ENCODE results near the gene STEAP1. TPM values are rescaled to one million over a fixed set of nuclear protein-coding genes. Genes with fewer than 3 reads are reported as not detected.
A peak's percentile ranks its signal among the peaks of the same experiment; 100 is the strongest.

STEAP1 gene
- total and polyA plus RNA-seq, 2 experiments from 2014 or later = not detected

DNA sequence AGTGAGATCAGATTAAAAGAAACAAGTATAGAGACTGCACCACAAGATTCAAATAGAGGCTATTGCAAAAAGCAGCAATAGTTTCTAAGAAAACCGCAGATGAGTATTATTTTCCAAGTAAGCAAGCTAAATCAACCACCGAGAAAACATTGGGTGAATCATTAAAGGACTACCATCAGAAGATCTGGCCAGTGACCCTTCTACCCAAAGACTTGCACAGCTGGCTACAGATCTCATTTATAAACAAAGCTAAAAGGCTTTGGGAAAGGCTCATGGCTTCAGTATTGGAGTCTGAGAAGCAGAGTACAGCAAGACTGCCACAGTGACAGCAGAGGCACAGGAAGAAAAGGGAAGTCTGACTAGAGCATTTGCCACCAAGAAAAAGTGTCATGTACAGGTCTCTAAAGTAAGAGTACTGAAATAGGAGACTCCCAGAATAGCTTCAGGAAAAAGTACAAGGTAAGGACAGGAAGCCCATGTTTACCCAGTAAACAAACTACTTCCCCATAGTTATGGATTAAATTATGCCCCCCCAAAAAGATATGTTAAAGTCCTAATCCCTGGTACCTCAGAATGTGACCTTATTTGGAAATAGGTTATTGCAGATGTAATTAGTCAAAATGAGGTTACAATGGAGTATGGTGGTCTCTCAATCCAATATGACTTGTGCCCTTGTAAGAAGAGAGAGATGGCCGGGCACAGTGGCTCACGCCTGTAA lies 19.0 kb downstream of the STEAP1 start:
- no peak for DNase-seq (ENCODE audit: low read depth in 1 of 2, low spot score in 1 of 2)
- Histone ChIP-seq H3K9me3 (ENCODE audit: low read depth) (no peaks in the 10 kb centered on the region), H3K27ac (no peak overlapping the region), H3K4me1 (ENCODE audit: low read depth) (no peaks in the 10 kb centered on the region), H3K27me3 (no peaks in the 10 kb centered on the region), H3K4me3 (no peak overlapping the region), H3K36me3 (no peaks in the 10 kb centered on the region)
- TF ChIP-seq, protein P1, sequence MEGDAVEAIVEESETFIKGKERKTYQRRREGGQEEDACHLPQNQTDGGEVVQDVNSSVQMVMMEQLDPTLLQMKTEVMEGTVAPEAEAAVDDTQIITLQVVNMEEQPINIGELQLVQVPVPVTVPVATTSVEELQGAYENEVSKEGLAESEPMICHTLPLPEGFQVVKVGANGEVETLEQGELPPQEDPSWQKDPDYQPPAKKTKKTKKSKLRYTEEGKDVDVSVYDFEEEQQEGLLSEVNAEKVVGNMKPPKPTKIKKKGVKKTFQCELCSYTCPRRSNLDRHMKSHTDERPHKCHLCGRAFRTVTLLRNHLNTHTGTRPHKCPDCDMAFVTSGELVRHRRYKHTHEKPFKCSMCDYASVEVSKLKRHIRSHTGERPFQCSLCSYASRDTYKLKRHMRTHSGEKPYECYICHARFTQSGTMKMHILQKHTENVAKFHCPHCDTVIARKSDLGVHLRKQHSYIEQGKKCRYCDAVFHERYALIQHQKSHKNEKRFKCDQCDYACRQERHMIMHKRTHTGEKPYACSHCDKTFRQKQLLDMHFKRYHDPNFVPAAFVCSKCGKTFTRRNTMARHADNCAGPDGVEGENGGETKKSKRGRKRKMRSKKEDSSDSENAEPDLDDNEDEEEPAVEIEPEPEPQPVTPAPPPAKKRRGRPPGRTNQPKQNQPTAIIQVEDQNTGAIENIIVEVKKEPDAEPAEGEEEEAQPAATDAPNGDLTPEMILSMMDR (IDR thresholded peaks at IDR 0.05; ENCODE audit: low read depth, low read length) = no peak

- TF ChIP-seq, protein P1 (IDR thresholded peaks at IDR 0.05; ENCODE audit: low read depth, low read length) = no peak
- Histone ChIP-seq H3K9me3 (ENCODE audit: low read depth) (no peaks in the 10 kb centered on the region), H3K4me1 (ENCODE audit: low read depth) (no peaks in the 10 kb centered on the region), H3K4me3 (no peak overlapping the region), H3K36me3 (no peaks in the 10 kb centered on the region), H3K27ac (no peak overlapping the region), H3K27me3 (no peaks in the 10 kb centered on the region)
- DNase-seq (ENCODE audit: low read depth in 1 of 2, low spot score in 1 of 2) = no peak
Observed at GRCh38 chr7:90175667-90176066, 21.4 kb downstream of the STEAP1 start.

DNA sequence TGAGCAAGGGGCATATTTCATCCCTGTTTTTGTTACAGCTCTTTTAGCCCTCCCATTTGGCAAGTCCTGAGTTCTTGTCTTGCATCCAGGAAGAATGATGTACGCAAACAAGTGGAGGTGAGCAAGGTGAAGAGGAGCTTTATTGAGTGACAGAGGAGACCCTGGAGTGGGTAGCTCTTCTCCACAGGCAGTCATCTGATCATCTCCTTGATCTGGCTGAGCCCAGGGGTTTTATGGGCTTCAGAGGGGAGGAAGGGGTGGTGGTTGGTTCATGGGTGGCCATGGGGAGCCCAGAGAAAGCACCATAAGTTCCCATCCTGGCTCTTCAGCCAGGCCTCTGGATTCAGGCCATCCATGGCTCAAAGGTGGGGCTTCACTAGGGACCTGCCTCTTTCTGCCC lies 21.9 kb downstream of the STEAP1 start:
- Histone ChIP-seq H3K4me1 (ENCODE audit: low read depth) (no peaks in the 10 kb centered on the region), H3K9me3 (ENCODE audit: low read depth) (no peaks in the 10 kb centered on the region), H3K36me3 (no peaks in the 10 kb centered on the region), H3K27ac (no peak overlapping the region), H3K4me3 (no peak overlapping the region), H3K27me3 (no peaks in the 10 kb centered on the region)
- TF ChIP-seq, protein P1 (IDR thresholded peaks at IDR 0.05; ENCODE audit: low read depth, low read length) = no peak
- no peak for DNase-seq (ENCODE audit: low read depth in 1 of 2, low spot score in 1 of 2)

GRCh38 chr7:90178166-90178565 lies 23.9 kb downstream of the STEAP1 start:
- no peaks in the 10 kb centered on the region for H3K9me3 ChIP-seq (ENCODE audit: low read depth)
- H3K4me1 ChIP-seq (ENCODE audit: low read depth) = no peaks in the 10 kb centered on the region
- H3K27me3 ChIP-seq = no peaks in the 10 kb centered on the region
- DNase-seq (ENCODE audit: low read depth in 1 of 2, low spot score in 1 of 2) = no peak
- H3K27ac ChIP-seq = no peak overlapping the region
- H3K36me3 ChIP-seq = no peaks in the 10 kb centered on the region
- no peak overlapping the region for H3K4me3 ChIP-seq
- TF ChIP-seq, protein P1 (IDR thresholded peaks at IDR 0.05; ENCODE audit: low read depth, low read length) = no peak

DNA sequence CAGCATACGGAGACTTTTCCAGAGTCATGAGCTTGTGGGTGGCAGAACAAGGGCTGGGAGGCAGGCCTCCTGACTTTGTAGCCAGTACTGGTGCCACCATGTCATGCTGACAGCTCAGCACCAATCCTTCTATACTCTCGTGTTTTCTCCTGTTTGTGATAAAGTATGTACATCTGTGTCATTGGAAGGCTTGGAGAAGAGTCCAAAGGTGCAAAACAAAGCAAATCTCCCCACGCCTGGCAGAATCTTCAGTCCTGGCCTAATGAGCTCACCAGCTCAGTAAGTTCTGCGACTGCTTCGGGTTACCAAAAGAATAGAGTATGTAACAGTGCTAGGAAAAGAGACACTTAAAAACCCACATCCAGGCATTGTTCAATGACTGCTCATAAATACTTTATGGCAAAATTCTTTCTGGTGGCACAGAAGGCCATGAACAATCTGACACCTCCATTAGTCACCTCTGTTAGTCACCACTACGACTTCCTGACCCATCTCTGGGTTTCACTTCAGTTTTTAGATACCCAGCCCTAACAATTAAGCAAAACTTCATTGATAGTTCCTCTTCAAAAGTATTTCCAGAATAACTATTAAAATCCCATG lies 24.5 kb downstream of the STEAP1 start:
- no peak overlapping the region for H3K27ac ChIP-seq
- H3K9me3 ChIP-seq (ENCODE audit: low read depth) = no peaks in the 10 kb centered on the region
- no peaks in the 10 kb centered on the region for H3K27me3 ChIP-seq
- no peak overlapping the region for H3K4me3 ChIP-seq
- H3K4me1 ChIP-seq (ENCODE audit: low read depth) = no peaks in the 10 kb centered on the region
- DNase-seq (ENCODE audit: low read depth in 1 of 2, low spot score in 1 of 2) = peak in 1 of 2 donors; percentile 50
- TF ChIP-seq, protein P1 (IDR thresholded peaks at IDR 0.05; ENCODE audit: low read depth, low read length) = no peak
- H3K36me3 ChIP-seq = no peaks in the 10 kb centered on the region

All from cardiac muscle cell (in vitro differentiated cells and primary cell).